PFSK-1 (cell line): ENCODE measurements around the gene OTULIN.

Experiments used
- FOXP2 ChIP-seq: optimal IDR thresholded peaks from 2 replicates; pipeline ENCODE3; 2011; ENCODE audit warnings: borderline replicate concordance, control low read depth, inconsistent platforms; ENCODE audit not compliant: insufficient read depth; ENCODE audit errors: extremely low read length, extremely low read depth
- POLR2AphosphoS5 ChIP-seq: IDR thresholded peaks from 2 replicates; pipeline ENCODE4 v1.6.1; 2012; ENCODE audit warnings: low read depth, mild to moderate bottlenecking, control low read depth, low read length, moderate library complexity
- SIN3A ChIP-seq: IDR thresholded peaks from 2 replicates; pipeline ENCODE4 v1.6.1; 2012; ENCODE audit warnings: mild to moderate bottlenecking, low read length, moderate library complexity, borderline replicate concordance; ENCODE audit not compliant: insufficient read depth
- TAF1 ChIP-seq: IDR thresholded peaks from 2 replicates; pipeline ENCODE4 v1.6.1; 2012; ENCODE audit warnings: low read length, control low read depth, borderline replicate concordance; ENCODE audit not compliant: insufficient read depth
- TF ChIP-seq, protein P1 (sequence below), 2 experiments: IDR thresholded peaks; 2 replicates each; pipeline versions ENCODE4 v1.6.1 to v1.8.0; 2011 to 2012; ENCODE audit warnings: low read depth in 2 of 2, low read length in 2 of 2, control low read depth in 1 of 2, inconsistent platforms in 1 of 2, mild to moderate bottlenecking in 1 of 2, moderate library complexity in 1 of 2; ENCODE audit not compliant: insufficient read depth in 1 of 2

The OTULIN gene

GRCh38 chr5:14675865-14676300 lies 11.4 kb downstream of the OTULIN start:
- TF ChIP-seq, protein P1, sequence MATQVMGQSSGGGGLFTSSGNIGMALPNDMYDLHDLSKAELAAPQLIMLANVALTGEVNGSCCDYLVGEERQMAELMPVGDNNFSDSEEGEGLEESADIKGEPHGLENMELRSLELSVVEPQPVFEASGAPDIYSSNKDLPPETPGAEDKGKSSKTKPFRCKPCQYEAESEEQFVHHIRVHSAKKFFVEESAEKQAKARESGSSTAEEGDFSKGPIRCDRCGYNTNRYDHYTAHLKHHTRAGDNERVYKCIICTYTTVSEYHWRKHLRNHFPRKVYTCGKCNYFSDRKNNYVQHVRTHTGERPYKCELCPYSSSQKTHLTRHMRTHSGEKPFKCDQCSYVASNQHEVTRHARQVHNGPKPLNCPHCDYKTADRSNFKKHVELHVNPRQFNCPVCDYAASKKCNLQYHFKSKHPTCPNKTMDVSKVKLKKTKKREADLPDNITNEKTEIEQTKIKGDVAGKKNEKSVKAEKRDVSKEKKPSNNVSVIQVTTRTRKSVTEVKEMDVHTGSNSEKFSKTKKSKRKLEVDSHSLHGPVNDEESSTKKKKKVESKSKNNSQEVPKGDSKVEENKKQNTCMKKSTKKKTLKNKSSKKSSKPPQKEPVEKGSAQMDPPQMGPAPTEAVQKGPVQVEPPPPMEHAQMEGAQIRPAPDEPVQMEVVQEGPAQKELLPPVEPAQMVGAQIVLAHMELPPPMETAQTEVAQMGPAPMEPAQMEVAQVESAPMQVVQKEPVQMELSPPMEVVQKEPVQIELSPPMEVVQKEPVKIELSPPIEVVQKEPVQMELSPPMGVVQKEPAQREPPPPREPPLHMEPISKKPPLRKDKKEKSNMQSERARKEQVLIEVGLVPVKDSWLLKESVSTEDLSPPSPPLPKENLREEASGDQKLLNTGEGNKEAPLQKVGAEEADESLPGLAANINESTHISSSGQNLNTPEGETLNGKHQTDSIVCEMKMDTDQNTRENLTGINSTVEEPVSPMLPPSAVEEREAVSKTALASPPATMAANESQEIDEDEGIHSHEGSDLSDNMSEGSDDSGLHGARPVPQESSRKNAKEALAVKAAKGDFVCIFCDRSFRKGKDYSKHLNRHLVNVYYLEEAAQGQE (IDR thresholded peaks at IDR 0.05; ENCODE audit: insufficient read depth in 1 of 2, low read depth in 2 of 2, low read length in 2 of 2) = no peak
- TF ChIP-seq SIN3A (no peak), TAF1 (no peak), FOXP2 (no peak), POLR2AphosphoS5 (no peak)

GRCh38 chr5:14676320-14676719 lies 11.8 kb downstream of the OTULIN start:
- TF ChIP-seq, protein P1 (IDR thresholded peaks at IDR 0.05; ENCODE audit: insufficient read depth in 1 of 2, low read depth in 2 of 2, low read length in 2 of 2) = no peak
- TF ChIP-seq TAF1 = no peak
- TF ChIP-seq SIN3A = no peak
- no peak for TF ChIP-seq POLR2AphosphoS5
- no peak for TF ChIP-seq FOXP2

- TF ChIP-seq POLR2AphosphoS5 (no peak), SIN3A (no peak), FOXP2 (no peak), TAF1 (no peak)
- TF ChIP-seq, protein P1 (IDR thresholded peaks at IDR 0.05; ENCODE audit: insufficient read depth in 1 of 2, low read depth in 2 of 2, low read length in 2 of 2) = no peak
Measured at GRCh38 chr5:14678773-14679334, 14.3 kb downstream of the OTULIN start.

DNA sequence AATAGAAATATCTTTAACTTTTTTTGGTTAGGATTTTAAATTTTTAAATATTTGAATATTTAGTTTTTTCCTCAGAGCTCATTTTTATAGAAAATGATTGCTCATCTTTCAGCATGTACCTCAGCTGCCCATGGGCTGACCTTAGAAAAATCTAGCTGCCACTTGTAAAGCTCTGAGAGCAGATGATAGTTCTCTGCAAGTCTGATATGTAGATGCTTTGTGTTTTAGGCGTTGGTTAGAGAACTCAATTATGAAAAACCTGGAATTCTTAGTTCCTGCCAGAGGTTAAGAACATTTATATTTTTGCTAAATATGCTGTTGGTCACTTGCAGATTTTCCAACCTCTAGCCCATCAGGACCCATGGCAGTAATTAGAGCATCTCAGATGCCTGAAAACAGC lies 15.1 kb downstream of the OTULIN start:
- TF ChIP-seq, protein P1 (IDR thresholded peaks at IDR 0.05; ENCODE audit: insufficient read depth in 1 of 2, low read depth in 2 of 2, low read length in 2 of 2) = no peak
- TF ChIP-seq FOXP2 = no peak
- no peak for TF ChIP-seq POLR2AphosphoS5
- no peak for TF ChIP-seq SIN3A
- no peak for TF ChIP-seq TAF1

DNA sequence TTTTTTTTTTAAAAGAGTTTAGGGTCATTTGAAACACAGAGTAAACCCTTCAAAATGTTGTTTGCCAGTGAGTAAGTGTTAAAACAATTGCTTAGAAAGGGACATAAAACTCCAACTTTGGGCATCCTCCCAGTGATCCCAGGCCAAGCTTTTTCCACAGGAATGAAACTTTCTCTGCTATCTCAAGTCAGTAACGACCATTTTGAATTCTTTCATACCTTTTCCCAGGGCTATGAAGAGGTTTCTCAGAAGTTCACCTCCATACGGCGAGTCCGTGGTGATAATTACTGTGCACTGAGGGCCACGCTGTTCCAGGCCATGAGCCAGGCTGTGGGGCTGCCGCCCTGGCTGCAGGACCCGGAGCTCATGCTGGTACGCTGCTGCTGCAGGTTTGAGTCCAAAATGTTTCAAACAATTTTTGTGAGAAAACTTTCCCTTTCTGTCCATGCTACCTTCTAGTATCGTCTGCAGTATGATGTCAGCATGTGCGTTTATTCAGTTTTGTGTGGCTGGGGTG lies 16.8 kb downstream of the OTULIN start:
- TF ChIP-seq SIN3A = no peak
- no peak for TF ChIP-seq TAF1
- TF ChIP-seq FOXP2 = no peak
- TF ChIP-seq, protein P1 (IDR thresholded peaks at IDR 0.05; ENCODE audit: insufficient read depth in 1 of 2, low read depth in 2 of 2, low read length in 2 of 2) = no peak
- no peak for TF ChIP-seq POLR2AphosphoS5
